Measurements from ENCODE around the gene MRFAP1. TPM values are rescaled to one million over a fixed set of nuclear protein-coding genes. Genes with fewer than 3 reads are reported as not detected.

The MRFAP1 gene
- total RNA-seq, 1 donor from 2014 or later, result 178 TPM

DNA sequence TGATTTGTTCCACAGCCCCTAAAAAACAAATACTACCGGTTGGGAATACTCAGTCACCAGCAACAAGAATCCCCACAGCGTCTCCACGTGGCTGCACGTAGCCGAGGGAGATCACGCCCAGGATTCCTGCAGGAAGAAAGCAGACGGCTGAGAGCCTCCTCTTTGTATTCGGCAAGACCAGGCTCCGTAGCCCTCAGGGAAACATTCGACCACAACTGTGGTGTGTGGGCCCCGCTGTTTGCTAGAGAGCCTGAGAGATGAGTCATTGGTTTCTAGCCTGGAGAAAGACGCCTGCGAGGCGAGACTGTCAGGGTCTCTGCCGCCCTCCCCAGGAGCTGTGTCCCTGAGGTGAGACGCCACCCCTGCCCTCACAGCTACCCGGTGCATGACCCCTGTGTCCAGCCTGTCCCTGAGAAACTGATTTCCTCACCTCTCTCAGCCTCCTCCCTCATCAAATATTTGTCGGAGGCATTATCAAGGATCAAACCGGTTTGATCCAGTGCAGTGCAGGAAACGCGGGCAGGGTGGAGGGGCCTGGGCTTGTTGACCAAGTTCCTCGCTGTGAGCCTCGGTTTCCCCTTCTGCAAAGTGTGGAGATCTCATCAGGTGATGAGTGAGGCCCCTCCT, 48.5 kb downstream of the MRFAP1 start:
- Histone ChIP-seq H3K4me1 (no peaks in the 10 kb centered on the region), H3K27me3 (no peaks in the 10 kb centered on the region), H3K4me3 (no peak overlapping the region), H3K79me2 (ENCODE audit: low read depth) (no peaks in the 10 kb centered on the region), H3K36me3 (no peaks in the 10 kb centered on the region), H4K20me1 (ENCODE audit: low read depth) (no peaks in the 10 kb centered on the region), H3F3A (ENCODE audit: low read depth) (no peaks in the 10 kb centered on the region), H3K27ac (no peak overlapping the region), H3K4me2 (no peak overlapping the region), H3K9ac (no peak overlapping the region), H3K9me3 (ENCODE audit: low read depth) (no peaks in the 10 kb centered on the region), H2AFZ (replicated peaks) (no peak overlapping the region)
- Mint-ChIP-seq H3K4me3 (no peak overlapping the region), H3K9me3 (peaks cover 13% of the 10 kb centered on the region), H3K27ac (peak overlapping the region; percentile 90), H3K4me1 (peaks cover 23% of the 10 kb centered on the region), H3K27me3 (ENCODE audit: insufficient read depth, low read depth) (peaks cover 10% of the 10 kb centered on the region), H3K36me3 (no peaks in the 10 kb centered on the region)
- TF ChIP-seq CTCF (IDR thresholded peaks at IDR 0.05) (no peak), EZH2phosphoT487 (IDR thresholded peaks at IDR 0.05) (no peak), EZH2 (IDR thresholded peaks at IDR 0.05) (no peak)
- peak; percentile 31 for DNase-seq (ENCODE audit: low spot score)

GRCh38 chr4:6689506-6689960, 49.0 kb downstream of the MRFAP1 start:
- H3K36me3 Mint-ChIP-seq, result no peaks in the 10 kb centered on the region
- peaks cover 10% of the 10 kb centered on the region for H3K27me3 Mint-ChIP-seq (ENCODE audit: insufficient read depth, low read depth)
- peaks cover 13% of the 10 kb centered on the region for H3K9me3 Mint-ChIP-seq
- H3K4me2 ChIP-seq, result no peak overlapping the region
- H3K36me3 ChIP-seq, result no peaks in the 10 kb centered on the region
- H3K27ac ChIP-seq, result no peak overlapping the region
- H3K27ac Mint-ChIP-seq, result no peak overlapping the region
- no peak overlapping the region for H3K4me3 Mint-ChIP-seq
- DNase-seq (ENCODE audit: low spot score), result no peak
- no peak overlapping the region for H2AFZ ChIP-seq (replicated peaks)
- no peaks in the 10 kb centered on the region for H3F3A ChIP-seq (ENCODE audit: low read depth)
- no peaks in the 10 kb centered on the region for H3K79me2 ChIP-seq (ENCODE audit: low read depth)
- H3K27me3 ChIP-seq, result no peaks in the 10 kb centered on the region
- H3K4me3 ChIP-seq, result no peak overlapping the region
- H3K9ac ChIP-seq, result no peak overlapping the region
- no peak for TF ChIP-seq CTCF (IDR thresholded peaks at IDR 0.05)
- no peaks in the 10 kb centered on the region for H4K20me1 ChIP-seq (ENCODE audit: low read depth)
- H3K9me3 ChIP-seq (ENCODE audit: low read depth), result no peaks in the 10 kb centered on the region
- H3K4me1 ChIP-seq, result no peaks in the 10 kb centered on the region
- peaks cover 23% of the 10 kb centered on the region for H3K4me1 Mint-ChIP-seq

Other genes with a start within 250 kb of the MRFAP1 start
- gene PPP2R2C, start 168.1 kb upstream of the MRFAP1 start, total RNA-seq (ENCODE audit: low replicate concordance), result 2.5 and 3.5 TPM in 2 replicates
- gene MAN2B2, start 65.5 kb upstream of the MRFAP1 start, total RNA-seq (ENCODE audit: low replicate concordance), result 2.7 and 6.3 TPM in 2 replicates
- gene S100P, start 53.2 kb downstream of the MRFAP1 start, total RNA-seq (ENCODE audit: low replicate concordance), result not detected in 2 replicates
- 90.6 and 141 TPM in 2 replicates for gene MRFAP1L1, start 69.2 kb downstream of the MRFAP1 start, total RNA-seq (ENCODE audit: low replicate concordance)
- gene BLOC1S4, start 75.5 kb downstream of the MRFAP1 start, total RNA-seq (ENCODE audit: low replicate concordance), result 10.5 and 24.6 TPM in 2 replicates
- 42.9 and 52.2 TPM in 2 replicates for gene KIAA0232, start 142.0 kb downstream of the MRFAP1 start, total RNA-seq (ENCODE audit: low replicate concordance)

All from neural progenitor cell (in vitro differentiated cells).